GM06990 (cell line): Measurements from ENCODE around the gene KCTD18.
A peak's percentile ranks its signal among the peaks of the same experiment; 100 is the strongest.

Experiments
- DNase-seq: peaks from one replicate; pipeline ENCODE4 v3.0.0-alpha.2; 2011; ENCODE audit not compliant: insufficient read length; ENCODE audit errors: extremely low read depth
- H3K27me3 ChIP-seq: replicated peaks from 2 replicates; pipeline ENCODE4 v1.6.0; 2011; ENCODE audit warnings: low read length; ENCODE audit not compliant: control insufficient read depth, insufficient read depth
- H3K36me3 ChIP-seq: 2 replicates; pipeline ENCODE4 v1.5.1; 2011; ENCODE audit warnings: low read length; ENCODE audit not compliant: control insufficient read depth, insufficient read depth
- H3K4me3 ChIP-seq: replicated peaks from 2 replicates; pipeline ENCODE4 v1.5.1; 2011; ENCODE audit warnings: low read depth, mild to moderate bottlenecking, control low read depth, low read length
- TF ChIP-seq, protein P1 (sequence below): IDR thresholded peaks from 2 replicates; pipeline ENCODE4 v1.5.1; 2011; ENCODE audit warnings: low read length, control low read depth, mild to moderate bottlenecking, inconsistent platforms; ENCODE audit not compliant: insufficient read depth, poor library complexity, severe bottlenecking

Gene KCTD18

GRCh38 chr2:200463452-200463851, 46.4 kb downstream of the KCTD18 start:
- no peaks in the 10 kb centered on the region; the same call in 1 of the 2 replicates for H3K36me3 ChIP-seq

DNA sequence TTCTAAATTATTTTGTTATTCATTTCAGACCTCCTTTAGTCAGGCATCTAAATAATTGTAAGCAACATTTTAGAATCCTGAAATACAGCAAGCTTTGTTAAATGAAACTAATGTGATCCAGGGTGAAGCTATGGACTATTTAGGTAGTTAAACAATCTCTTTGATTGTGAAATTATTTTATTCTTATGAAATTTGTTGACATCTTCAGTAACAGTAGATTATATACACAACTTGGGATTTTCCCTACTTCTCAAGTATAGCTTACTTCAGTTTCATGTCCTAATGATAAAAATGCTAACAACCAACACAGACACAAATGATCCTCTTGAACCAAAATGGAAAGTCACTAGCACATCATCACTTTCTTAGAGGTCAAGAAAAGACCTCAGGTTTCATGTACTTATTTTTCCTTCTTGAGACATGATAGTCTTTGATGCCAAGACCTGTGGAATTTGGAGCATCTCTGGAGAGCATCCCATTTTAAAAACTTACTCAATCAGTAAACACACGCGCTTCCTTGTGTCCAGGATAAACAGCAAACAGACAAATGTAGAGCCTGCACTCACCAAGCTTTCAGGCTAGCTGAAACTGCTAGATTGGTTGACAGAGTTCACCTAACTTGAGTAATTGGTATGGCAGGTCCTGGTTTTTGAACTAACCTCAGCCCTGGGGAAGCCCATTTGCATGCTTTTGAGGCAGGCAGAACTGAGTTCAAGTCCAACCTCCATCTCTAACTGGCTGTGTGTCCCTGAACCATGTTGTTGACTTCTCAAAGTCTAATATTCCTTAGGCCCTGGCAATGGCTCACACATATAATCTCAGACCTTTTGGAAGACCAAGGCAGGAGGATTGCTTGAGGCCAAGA, 47.8 kb downstream of the KCTD18 start:
- H3K36me3 ChIP-seq: no peaks in the 10 kb centered on the region; the same call in 1 of the 2 replicates
- no peak overlapping the region for H3K4me3 ChIP-seq
- no peaks in the 10 kb centered on the region for H3K27me3 ChIP-seq
- no peak for DNase-seq
- TF ChIP-seq, protein P1, sequence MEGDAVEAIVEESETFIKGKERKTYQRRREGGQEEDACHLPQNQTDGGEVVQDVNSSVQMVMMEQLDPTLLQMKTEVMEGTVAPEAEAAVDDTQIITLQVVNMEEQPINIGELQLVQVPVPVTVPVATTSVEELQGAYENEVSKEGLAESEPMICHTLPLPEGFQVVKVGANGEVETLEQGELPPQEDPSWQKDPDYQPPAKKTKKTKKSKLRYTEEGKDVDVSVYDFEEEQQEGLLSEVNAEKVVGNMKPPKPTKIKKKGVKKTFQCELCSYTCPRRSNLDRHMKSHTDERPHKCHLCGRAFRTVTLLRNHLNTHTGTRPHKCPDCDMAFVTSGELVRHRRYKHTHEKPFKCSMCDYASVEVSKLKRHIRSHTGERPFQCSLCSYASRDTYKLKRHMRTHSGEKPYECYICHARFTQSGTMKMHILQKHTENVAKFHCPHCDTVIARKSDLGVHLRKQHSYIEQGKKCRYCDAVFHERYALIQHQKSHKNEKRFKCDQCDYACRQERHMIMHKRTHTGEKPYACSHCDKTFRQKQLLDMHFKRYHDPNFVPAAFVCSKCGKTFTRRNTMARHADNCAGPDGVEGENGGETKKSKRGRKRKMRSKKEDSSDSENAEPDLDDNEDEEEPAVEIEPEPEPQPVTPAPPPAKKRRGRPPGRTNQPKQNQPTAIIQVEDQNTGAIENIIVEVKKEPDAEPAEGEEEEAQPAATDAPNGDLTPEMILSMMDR: no peak

More at GRCh38 chr2:200463452-200463851, 46.4 kb downstream of the KCTD18 start:
- DNase-seq: no peak
- H3K27me3 ChIP-seq: no peaks in the 10 kb centered on the region
- no peak overlapping the region for H3K4me3 ChIP-seq
- TF ChIP-seq, protein P1: no peak

GRCh38 chr2:200459101-200459500, 50.8 kb downstream of the KCTD18 start:
- no peak for DNase-seq
- TF ChIP-seq, protein P1: no peak
- Histone ChIP-seq H3K27me3 (no peaks in the 10 kb centered on the region), H3K4me3 (no peak overlapping the region), H3K36me3 (no peaks in the 10 kb centered on the region)

- TF ChIP-seq, protein P1: no peak
- Histone ChIP-seq H3K4me3 (no peak overlapping the region), H3K27me3 (no peaks in the 10 kb centered on the region), H3K36me3 (no peaks in the 10 kb centered on the region)
- no peak for DNase-seq
Measured at GRCh38 chr2:200456567-200456966, 53.3 kb downstream of the KCTD18 start.

- Histone ChIP-seq H3K27me3 (no peaks in the 10 kb centered on the region), H3K36me3 (no peaks in the 10 kb centered on the region), H3K4me3 (no peak overlapping the region)
- TF ChIP-seq, protein P1: no peak
- DNase-seq: peak; percentile 42
Measured at GRCh38 chr2:200455958-200456421, 53.9 kb downstream of the KCTD18 start.
